ENCODE measurements around the gene RELA. TPM values are rescaled to one million over a fixed set of nuclear protein-coding genes. Genes with fewer than 3 reads are reported as not detected.

Gene RELA
- total RNA-seq, 1 experiment from 2014 or later = 35.1 TPM

DNA sequence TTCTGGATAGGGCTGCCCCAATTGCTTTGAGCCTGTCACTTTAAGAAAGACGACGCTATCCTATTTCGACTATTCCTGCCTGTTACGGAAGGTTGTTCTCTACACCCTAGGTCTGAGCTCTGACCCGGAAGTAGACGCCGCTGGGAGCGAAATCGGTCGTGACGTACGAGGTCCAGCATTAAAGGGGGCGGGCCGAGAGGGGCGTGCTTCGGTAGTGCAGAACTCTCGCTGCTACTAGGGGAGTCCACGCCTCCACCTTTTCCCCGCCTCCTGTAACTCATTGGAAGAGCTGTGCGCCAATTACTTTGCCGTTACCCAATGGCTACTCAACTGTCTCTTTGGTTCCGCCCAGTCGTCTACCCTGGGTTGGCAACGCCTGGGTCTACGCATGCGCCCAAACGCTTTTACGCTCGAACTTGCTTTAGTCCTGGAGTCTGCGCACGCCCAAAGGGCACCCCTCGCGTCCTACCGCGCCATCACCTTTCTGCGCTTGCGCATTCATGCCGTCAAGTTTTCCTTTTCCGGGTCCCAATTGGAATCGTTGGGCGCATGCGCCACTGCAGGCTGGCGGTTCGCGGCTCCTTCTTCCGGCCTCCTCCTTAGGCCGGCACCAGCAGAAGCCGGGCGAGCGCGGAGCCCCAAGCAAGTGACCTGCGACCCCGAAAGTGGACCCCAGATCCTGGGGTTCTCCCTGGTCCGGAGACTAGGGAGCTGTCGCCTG is 47.3 kb downstream of the RELA start, which contains the start of gene PCNX3:
Gene PCNX3, plus strand, starts transcription at position 548 of the 721 bp plus-strand sequence. CDS start 536 bp downstream, outside the sequence.
- ATAC-seq (peak; percentile 91), DNase-seq (ENCODE audit: low spot score) (peak; percentile 100)
- Mint-ChIP-seq H3K36me3 (peaks cover 11% of the 10 kb centered on the region), H3K27me3 (ENCODE audit: low read depth) (no peaks in the 10 kb centered on the region; the same call in 1 of the 2 replicates), H3K9me3 (no peaks in the 10 kb centered on the region), H3K4me1 (peaks cover 21% of the 10 kb centered on the region), H3K27ac (peak within 1 kb of the TSS; percentile 98), H3K4me3 (peak within 1 kb of the TSS; percentile 94)
- ChIA-PET CTCF (interaction anchor here (0.6 to 16.2 kb wide), 19 partner anchors 8 to 498 kb away, joined by 3 to 311 read pairs (median 6); partner anchors contain the start of genes CCDC85B, FAM89B, FIBP and KCNK7), POLR2A (interaction anchor here (0.6 to 1.3 kb wide), 12 partner anchors 8 to 434 kb away, joined by 3 to 7 read pairs (median 4); partner anchors contain the start of genes EHBP1L1, MALAT1, RELA and SIPA1)
- TF ChIP-seq SP1 (CRISPR knock-in tag; conservative IDR thresholded peaks at IDR 0.05) (peak; percentile 98), ZBTB21 (CRISPR knock-in tag; IDR thresholded peaks at IDR 0.05; ENCODE audit: borderline replicate concordance) (peak; percentile 92), E2F5 (CRISPR knock-in tag; IDR thresholded peaks at IDR 0.05) (0 out of 2 replicates have a peak, but pooled peaks have one; percentile 27), ZNF232 (CRISPR knock-in tag; IDR thresholded peaks at IDR 0.05) (no peak), CREM (CRISPR knock-in tag; IDR thresholded peaks at IDR 0.05) (peak; percentile 90), FOXK1 (CRISPR knock-in tag; IDR thresholded peaks at IDR 0.05) (peak; percentile 62), NR2C2 (CRISPR knock-in tag; IDR thresholded peaks at IDR 0.05) (peak; percentile 98), NFYB (CRISPR knock-in tag; conservative IDR thresholded peaks at IDR 0.05; ENCODE audit: low read depth) (peak; percentile 99), NR3C1 (CRISPR knock-in tag; conservative IDR thresholded peaks at IDR 0.05; ENCODE audit: low read depth) (no peak), GABPB1 (CRISPR knock-in tag; IDR thresholded peaks at IDR 0.05) (peak; percentile 89), NFE2L1 (CRISPR knock-in tag; IDR thresholded peaks at IDR 0.05) (no peak), MAX (CRISPR knock-in tag; IDR thresholded peaks at IDR 0.05) (peak; percentile 39; the same call in 1 of the 2 replicates)
- TF ChIP-seq, protein P1, sequence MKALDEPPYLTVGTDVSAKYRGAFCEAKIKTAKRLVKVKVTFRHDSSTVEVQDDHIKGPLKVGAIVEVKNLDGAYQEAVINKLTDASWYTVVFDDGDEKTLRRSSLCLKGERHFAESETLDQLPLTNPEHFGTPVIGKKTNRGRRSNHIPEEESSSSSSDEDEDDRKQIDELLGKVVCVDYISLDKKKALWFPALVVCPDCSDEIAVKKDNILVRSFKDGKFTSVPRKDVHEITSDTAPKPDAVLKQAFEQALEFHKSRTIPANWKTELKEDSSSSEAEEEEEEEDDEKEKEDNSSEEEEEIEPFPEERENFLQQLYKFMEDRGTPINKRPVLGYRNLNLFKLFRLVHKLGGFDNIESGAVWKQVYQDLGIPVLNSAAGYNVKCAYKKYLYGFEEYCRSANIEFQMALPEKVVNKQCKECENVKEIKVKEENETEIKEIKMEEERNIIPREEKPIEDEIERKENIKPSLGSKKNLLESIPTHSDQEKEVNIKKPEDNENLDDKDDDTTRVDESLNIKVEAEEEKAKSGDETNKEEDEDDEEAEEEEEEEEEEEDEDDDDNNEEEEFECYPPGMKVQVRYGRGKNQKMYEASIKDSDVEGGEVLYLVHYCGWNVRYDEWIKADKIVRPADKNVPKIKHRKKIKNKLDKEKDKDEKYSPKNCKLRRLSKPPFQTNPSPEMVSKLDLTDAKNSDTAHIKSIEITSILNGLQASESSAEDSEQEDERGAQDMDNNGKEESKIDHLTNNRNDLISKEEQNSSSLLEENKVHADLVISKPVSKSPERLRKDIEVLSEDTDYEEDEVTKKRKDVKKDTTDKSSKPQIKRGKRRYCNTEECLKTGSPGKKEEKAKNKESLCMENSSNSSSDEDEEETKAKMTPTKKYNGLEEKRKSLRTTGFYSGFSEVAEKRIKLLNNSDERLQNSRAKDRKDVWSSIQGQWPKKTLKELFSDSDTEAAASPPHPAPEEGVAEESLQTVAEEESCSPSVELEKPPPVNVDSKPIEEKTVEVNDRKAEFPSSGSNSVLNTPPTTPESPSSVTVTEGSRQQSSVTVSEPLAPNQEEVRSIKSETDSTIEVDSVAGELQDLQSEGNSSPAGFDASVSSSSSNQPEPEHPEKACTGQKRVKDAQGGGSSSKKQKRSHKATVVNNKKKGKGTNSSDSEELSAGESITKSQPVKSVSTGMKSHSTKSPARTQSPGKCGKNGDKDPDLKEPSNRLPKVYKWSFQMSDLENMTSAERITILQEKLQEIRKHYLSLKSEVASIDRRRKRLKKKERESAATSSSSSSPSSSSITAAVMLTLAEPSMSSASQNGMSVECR (CRISPR knock-in tag; IDR thresholded peaks at IDR 0.05; ENCODE audit: borderline replicate concordance) = no peak

- H3K27me3 Mint-ChIP-seq (ENCODE audit: low read depth) = no peaks in the 10 kb centered on the region; the same call in none of the 2 replicates
- ChIA-PET POLR2A (interaction anchor here (0.6 to 1.3 kb wide), 3 partner anchors 11 to 246 kb away, joined by 3 to 5 read pairs (median 3); no protein-coding TSS in a partner anchor), CTCF (interaction anchor here (0.6 to 16.2 kb wide), 9 partner anchors 12 to 73 kb away, joined by 3 to 311 read pairs (median 3); partner anchors contain the start of genes KCNK7, SIPA1 and ZNRD2)
- peak overlapping the region; percentile 91 for H3K4me3 Mint-ChIP-seq
- H3K4me1 Mint-ChIP-seq = peaks cover 21% of the 10 kb centered on the region
- peaks cover 9% of the 10 kb centered on the region for H3K36me3 Mint-ChIP-seq
- ATAC-seq = no peak
- no peaks in the 10 kb centered on the region for H3K9me3 Mint-ChIP-seq
- DNase-seq (ENCODE audit: low spot score) = no peak
- H3K27ac Mint-ChIP-seq = 0 out of 2 replicates have a peak overlapping the region, but pooled peaks have one; percentile 27
- TF ChIP-seq CREB1 (CRISPR knock-in tag; IDR thresholded peaks at IDR 0.05) = no peak
- TF ChIP-seq, protein P2, sequence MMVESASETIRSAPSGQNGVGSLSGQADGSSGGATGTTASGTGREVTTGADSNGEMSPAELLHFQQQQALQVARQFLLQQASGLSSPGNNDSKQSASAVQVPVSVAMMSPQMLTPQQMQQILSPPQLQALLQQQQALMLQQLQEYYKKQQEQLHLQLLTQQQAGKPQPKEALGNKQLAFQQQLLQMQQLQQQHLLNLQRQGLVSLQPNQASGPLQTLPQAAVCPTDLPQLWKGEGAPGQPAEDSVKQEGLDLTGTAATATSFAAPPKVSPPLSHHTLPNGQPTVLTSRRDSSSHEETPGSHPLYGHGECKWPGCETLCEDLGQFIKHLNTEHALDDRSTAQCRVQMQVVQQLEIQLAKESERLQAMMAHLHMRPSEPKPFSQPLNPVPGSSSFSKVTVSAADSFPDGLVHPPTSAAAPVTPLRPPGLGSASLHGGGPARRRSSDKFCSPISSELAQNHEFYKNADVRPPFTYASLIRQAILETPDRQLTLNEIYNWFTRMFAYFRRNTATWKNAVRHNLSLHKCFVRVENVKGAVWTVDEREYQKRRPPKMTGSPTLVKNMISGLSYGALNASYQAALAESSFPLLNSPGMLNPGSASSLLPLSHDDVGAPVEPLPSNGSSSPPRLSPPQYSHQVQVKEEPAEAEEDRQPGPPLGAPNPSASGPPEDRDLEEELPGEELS (CRISPR knock-in tag; IDR thresholded peaks at IDR 0.05) = no peak
- no peak for TF ChIP-seq ZNF396 (CRISPR knock-in tag; IDR thresholded peaks at IDR 0.05; ENCODE audit: borderline replicate concordance)
- no peak for TF ChIP-seq ESRRA (CRISPR knock-in tag; IDR thresholded peaks at IDR 0.05; ENCODE audit: borderline replicate concordance)
- no peak for TF ChIP-seq SP1 (CRISPR knock-in tag; conservative IDR thresholded peaks at IDR 0.05)
- TF ChIP-seq ZNF532 (CRISPR knock-in tag; IDR thresholded peaks at IDR 0.05; ENCODE audit: borderline replicate concordance) = no peak
Measured at GRCh38 chr11:65613091-65613928, 49.4 kb downstream of the RELA start.

Measured in WTC11 (cell line).